CD14-positive monocyte (primary cell): Measurements from ENCODE around the gene LRP6. TPM values are rescaled to one million over a fixed set of nuclear protein-coding genes. Genes with fewer than 3 reads are reported as not detected.

Experiments used
- DNase-seq, 3 donors: peaks; one replicate each; pipeline ENCODE4 v3.0.0-alpha.2; 2011 to 2022
- H2AFZ ChIP-seq: 2 replicates; pipeline ENCODE4 v1.6.0; 2012; ENCODE audit warnings: mild to moderate bottlenecking, low read depth, low read length, inconsistent platforms; ENCODE audit not compliant: insufficient read depth, poor library complexity, severe bottlenecking
- H3K27ac ChIP-seq, 2 donors: 1 replicate in 1 of 2; 2 replicates in 1 of 2; pipeline ENCODE4 v1.5.1; 2012 to 2013; ENCODE audit warnings: low read length in 2 of 2, control low read depth in 1 of 2, inconsistent platforms in 1 of 2, low read depth in 1 of 2, mild to moderate bottlenecking in 1 of 2
- H3K27me3 ChIP-seq, 2 donors: one replicate each; pipeline versions ENCODE4 v1.6.0 to v1.6.1; 2011 to 2013; ENCODE audit warnings: low read length in 2 of 2; ENCODE audit not compliant: control insufficient read depth in 2 of 2, insufficient read depth in 2 of 2
- H3K36me3 ChIP-seq, 2 donors: replicated peaks in 1 of 2; 1 replicate in 1 of 2; 2 replicates in 1 of 2; pipeline versions ENCODE4 v1.5.1 to v1.6.1; 2012 to 2013; ENCODE audit warnings: low read length in 2 of 2, control low read depth in 1 of 2, inconsistent platforms in 1 of 2, mild to moderate bottlenecking in 1 of 2; ENCODE audit not compliant: insufficient read depth in 2 of 2, control insufficient read depth in 1 of 2
- H3K4me1 ChIP-seq, 2 donors: 1 replicate in 1 of 2; 2 replicates in 1 of 2; pipeline versions ENCODE4 v1.5.1 to v1.6.1; 2012 to 2013; ENCODE audit warnings: low read length in 2 of 2, control low read depth in 1 of 2, inconsistent platforms in 1 of 2, mild to moderate bottlenecking in 1 of 2, moderate library complexity in 1 of 2; ENCODE audit not compliant: insufficient read depth in 2 of 2, control insufficient read depth in 1 of 2
- H3K4me2 ChIP-seq: replicated peaks from 2 replicates; pipeline ENCODE3; 2012; ENCODE audit warnings: low read length, moderate library complexity, mild to moderate bottlenecking; ENCODE audit not compliant: poor library complexity, severe bottlenecking; ENCODE audit errors: extremely low read depth
- H3K4me3 ChIP-seq, 3 experiments: fragments of 200-600 bp in 1 of 3; sonication (generic) in 1 of 3; replicated peaks in 1 of 3; 1 replicate in 2 of 3; 2 replicates in 1 of 3; pipeline ENCODE4 v1.5.1; 2011 to 2013; ENCODE audit warnings: low read length in 3 of 3, mild to moderate bottlenecking in 3 of 3, control low read depth in 2 of 3, low read depth in 2 of 3, inconsistent platforms in 1 of 3, moderate library complexity in 1 of 3
- H3K79me2 ChIP-seq: 2 replicates; pipeline ENCODE4 v1.6.0; 2012; ENCODE audit warnings: mild to moderate bottlenecking, control low read depth, inconsistent platforms, low read length, moderate library complexity; ENCODE audit not compliant: insufficient read depth
- H3K9ac ChIP-seq: 2 replicates; pipeline ENCODE4 v1.6.0; 2017; ENCODE audit warnings: low read length, mild to moderate bottlenecking; ENCODE audit not compliant: insufficient read depth, poor library complexity, severe bottlenecking
- H3K9me3 ChIP-seq, 2 donors: replicated peaks in 1 of 2; 1 replicate in 1 of 2; 2 replicates in 1 of 2; pipeline versions ENCODE4 v1.5.1 to v1.6.1; 2012 to 2013; ENCODE audit warnings: low read length in 2 of 2, control low read depth in 1 of 2; ENCODE audit not compliant: control insufficient read depth in 1 of 2, insufficient read depth in 1 of 2
- H4K20me1 ChIP-seq: 2 replicates; pipeline ENCODE4 v1.6.0; 2012; ENCODE audit warnings: mild to moderate bottlenecking, low read length, control low read depth, moderate library complexity; ENCODE audit not compliant: insufficient read depth
- H3K27ac Mint-ChIP-seq, 7 donors: one replicate each; pipeline ENCODE4 v1.8.0; 2020; ENCODE audit warnings: mild to moderate bottlenecking in 7 of 7, mixed read lengths in 7 of 7, moderate library complexity in 6 of 7, inconsistent platforms in 2 of 7
- H3K27me3 Mint-ChIP-seq, 3 donors: one replicate each; pipeline ENCODE4 v1.8.0; 2021 to 2022; ENCODE audit warnings: low read depth in 3 of 3, mild to moderate bottlenecking in 3 of 3, mixed read lengths in 3 of 3, moderate library complexity in 3 of 3, inconsistent platforms in 1 of 3
- H3K36me3 Mint-ChIP-seq, 2 donors: one replicate each; pipeline ENCODE4 v1.8.0; 2020; ENCODE audit warnings: mixed read lengths in 2 of 2, inconsistent platforms in 1 of 2, mild to moderate bottlenecking in 1 of 2
- H3K4me1 Mint-ChIP-seq: one replicate; pipeline ENCODE4 v1.8.0; 2020; ENCODE audit warnings: mild to moderate bottlenecking, mixed read lengths
- H3K4me3 Mint-ChIP-seq, 2 donors: one replicate each; pipeline ENCODE4 v1.8.0; 2020; ENCODE audit warnings: mild to moderate bottlenecking in 2 of 2, mixed read lengths in 2 of 2, moderate library complexity in 1 of 2
- H3K9me3 Mint-ChIP-seq, 7 donors: one replicate each; pipeline ENCODE4 v1.8.0; 2020 to 2022; ENCODE audit warnings: mixed read lengths in 7 of 7, mild to moderate bottlenecking in 6 of 7, moderate library complexity in 6 of 7, inconsistent platforms in 2 of 7
- WGBS: methylation state at CpG from one replicate; pipeline ENCODE4 v1.1.5; 2013; ENCODE audit warnings: missing lambda C conversion rate; ENCODE audit not compliant: insufficient coverage; 5-methylcytosine and 5-hydroxymethylcytosine counted together
- intact Hi-C, 2 donors: fragments of 100-400 bp; cut with micrococcal nuclease; formaldehyde crosslinking; loops; one replicate each; pipeline versions ENCODE4 v1.15.0 to v1.15.1; 2023
- polyA plus RNA-seq, 3 donors: library from polyadenylated mRNA; depleted of rRNA in 1 of 3; unstranded in 2 of 3; stranded (reverse) in 1 of 3; fragments of 300-500 nt in 2 of 3; fragments of >200 nt in 1 of 3; fragmentation: Illumina TruSeq in 2 of 3; gene quantifications; 1 replicate in 2 of 3; 2 replicates in 1 of 3; pipeline ENCODE4 v1.2.3, GENCODE V29; 2012 to 2021
- TF ChIP-seq, protein P1 (sequence below): fragments of 200-600 bp; IDR thresholded peaks from one replicate; pipeline ENCODE4 v1.8.0; 2022; ENCODE audit warnings: antibody characterized with exemption, mild to moderate bottlenecking

The LRP6 gene
- polyA plus RNA-seq, 3 donors: 0.08 TPM; not detected in 2

DNA sequence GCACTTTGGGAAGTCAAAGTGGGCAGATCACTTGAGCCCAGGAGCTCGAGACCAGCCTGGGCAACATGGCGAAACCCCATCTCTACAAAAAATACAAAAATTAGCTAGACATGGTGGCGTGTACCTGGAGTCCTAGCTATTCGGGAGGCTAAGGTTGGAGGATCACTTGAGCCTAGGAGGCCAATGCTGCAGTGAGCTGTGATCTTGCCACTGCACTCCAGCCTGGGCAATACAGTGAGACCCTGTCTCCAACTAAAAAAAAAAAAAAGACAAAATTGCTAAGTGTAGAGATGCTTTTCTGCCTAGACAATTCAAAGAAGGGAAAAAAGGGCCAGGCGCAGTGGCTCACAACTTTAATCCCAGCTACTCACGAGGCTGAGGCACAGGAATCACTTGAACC, 3.4 kb upstream of the LRP6 start:
- peaks cover 0 to 22% (median 2%) of the 10 kb centered on the region in 7 donors for H3K9me3 Mint-ChIP-seq

DNA sequence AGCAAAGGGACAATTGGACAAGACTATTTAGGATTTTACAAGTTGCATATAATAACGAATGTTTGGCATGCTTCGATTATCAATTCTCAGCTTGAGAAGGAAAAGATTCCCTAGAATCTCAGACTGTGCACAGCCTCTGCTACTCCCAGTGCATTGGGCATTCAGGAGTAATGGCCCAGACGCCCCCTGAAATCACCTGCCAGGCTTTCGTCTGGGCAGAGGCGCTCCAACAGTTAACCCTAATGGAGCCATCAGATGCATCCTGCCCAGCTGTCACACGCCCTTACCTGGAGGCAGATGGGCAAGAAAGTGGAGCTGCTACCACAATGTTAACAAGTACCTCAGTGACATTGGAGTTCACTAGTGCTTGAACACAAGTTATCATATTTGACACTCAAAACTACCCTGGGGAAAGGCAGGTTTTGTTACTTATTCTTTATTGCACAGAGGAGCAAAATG, 927 bp upstream of the LRP6 start:
- no peak overlapping the region for H3K27ac ChIP-seq
- Mint-ChIP-seq H3K27ac (peak overlapping the region in 1 of 7 donors; percentile 40), H3K36me3 (peaks cover 2 to 10% of the 10 kb centered on the region in 2 donors), H3K27me3 (peaks cover 54 to 72% (median 68%) of the 10 kb centered on the region in 3 donors), H3K9me3 (peaks cover 0 to 18% (median 0%) of the 10 kb centered on the region in 7 donors), H3K4me1 (peaks cover 23% of the 10 kb centered on the region), H3K4me3 (peak overlapping the region; percentile 83 to 94)
- intact Hi-C loops: no loop called here
- peak overlapping the region; percentile 88 for H2AFZ ChIP-seq
- H3K4me2 ChIP-seq: peak overlapping the region; percentile 94
- H3K36me3 ChIP-seq: no peaks in the 10 kb centered on the region
- peaks cover 15 to 20% of the 10 kb centered on the region in 2 donors for H3K4me1 ChIP-seq
- H3K9ac ChIP-seq: no peak overlapping the region
- H3K9me3 ChIP-seq: peaks cover 0 to 8% of the 10 kb centered on the region in 2 donors
- no peak for DNase-seq
- peak overlapping the region in 1 of 3 experiments; percentile 82 for H3K4me3 ChIP-seq
- H3K27me3 ChIP-seq: peaks cover 41 to 51% of the 10 kb centered on the region in 2 donors
- TF ChIP-seq, protein P1, sequence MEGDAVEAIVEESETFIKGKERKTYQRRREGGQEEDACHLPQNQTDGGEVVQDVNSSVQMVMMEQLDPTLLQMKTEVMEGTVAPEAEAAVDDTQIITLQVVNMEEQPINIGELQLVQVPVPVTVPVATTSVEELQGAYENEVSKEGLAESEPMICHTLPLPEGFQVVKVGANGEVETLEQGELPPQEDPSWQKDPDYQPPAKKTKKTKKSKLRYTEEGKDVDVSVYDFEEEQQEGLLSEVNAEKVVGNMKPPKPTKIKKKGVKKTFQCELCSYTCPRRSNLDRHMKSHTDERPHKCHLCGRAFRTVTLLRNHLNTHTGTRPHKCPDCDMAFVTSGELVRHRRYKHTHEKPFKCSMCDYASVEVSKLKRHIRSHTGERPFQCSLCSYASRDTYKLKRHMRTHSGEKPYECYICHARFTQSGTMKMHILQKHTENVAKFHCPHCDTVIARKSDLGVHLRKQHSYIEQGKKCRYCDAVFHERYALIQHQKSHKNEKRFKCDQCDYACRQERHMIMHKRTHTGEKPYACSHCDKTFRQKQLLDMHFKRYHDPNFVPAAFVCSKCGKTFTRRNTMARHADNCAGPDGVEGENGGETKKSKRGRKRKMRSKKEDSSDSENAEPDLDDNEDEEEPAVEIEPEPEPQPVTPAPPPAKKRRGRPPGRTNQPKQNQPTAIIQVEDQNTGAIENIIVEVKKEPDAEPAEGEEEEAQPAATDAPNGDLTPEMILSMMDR: no peak
- no peaks in the 10 kb centered on the region for H3K79me2 ChIP-seq
- no peaks in the 10 kb centered on the region for H4K20me1 ChIP-seq
- WGBS: 52% methylated on average over 6 of the region's 6 CpGs

More for the DNA sequence above, 3.4 kb upstream of the LRP6 start:
- Mint-ChIP-seq H3K27ac (no peak overlapping the region), H3K27me3 (peaks cover 36 to 52% (median 46%) of the 10 kb centered on the region in 3 donors), H3K4me3 (peak overlapping the region in 1 of 2 donors; percentile 71), H3K36me3 (peaks cover 2 to 10% of the 10 kb centered on the region in 2 donors), H3K4me1 (peaks cover 21% of the 10 kb centered on the region)
- no peak overlapping the region for H3K4me3 ChIP-seq
- no peaks in the 10 kb centered on the region for H3K79me2 ChIP-seq
- no peaks in the 10 kb centered on the region for H3K36me3 ChIP-seq
- no peaks in the 10 kb centered on the region for H4K20me1 ChIP-seq
- H3K4me2 ChIP-seq: no peak overlapping the region
- no peak overlapping the region for H3K9ac ChIP-seq
- intact Hi-C loops: no loop called here
- peaks cover 26 to 33% of the 10 kb centered on the region in 2 donors for H3K27me3 ChIP-seq
- no peak overlapping the region for H3K27ac ChIP-seq
- no peak overlapping the region for H2AFZ ChIP-seq
- 100% methylated on average over 3 of the region's 6 CpGs for WGBS
- H3K9me3 ChIP-seq: peaks cover 0 to 8% of the 10 kb centered on the region in 2 donors
- no peak for DNase-seq
- peaks cover 15 to 20% of the 10 kb centered on the region in 2 donors for H3K4me1 ChIP-seq
- TF ChIP-seq, protein P1: no peak
